GM19467 (cell line): ENCODE measurements around the gene IQCM.

Experiments used
- ATAC-seq: cut with Tn5 transposase; IDR thresholded peaks from one replicate; pipeline ENCODE4 v1.9.1; 2021; ENCODE audit warnings: mild to moderate bottlenecking, moderate library complexity; ENCODE audit not compliant: unreplicated experiment

Gene IQCM

DNA sequence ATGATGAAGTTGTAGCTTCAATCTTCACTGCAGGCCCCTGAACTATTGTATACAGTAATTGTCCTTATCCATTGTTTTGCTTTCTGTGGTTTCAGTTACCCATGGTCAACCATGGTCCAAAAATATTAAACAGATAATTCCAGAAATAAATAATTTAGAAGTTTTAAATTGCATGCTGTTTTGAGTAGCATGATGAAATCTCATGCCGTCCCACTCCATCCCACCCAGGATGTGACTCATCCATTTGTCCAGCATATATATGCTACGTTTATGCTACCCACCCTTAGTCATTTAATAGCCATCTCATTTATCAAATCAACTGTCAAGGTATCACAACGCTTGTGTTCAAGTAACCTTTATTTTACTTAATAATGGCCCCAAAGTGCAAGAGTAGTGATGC lies 34.5 kb downstream of the IQCM start:
- no peak for ATAC-seq

DNA sequence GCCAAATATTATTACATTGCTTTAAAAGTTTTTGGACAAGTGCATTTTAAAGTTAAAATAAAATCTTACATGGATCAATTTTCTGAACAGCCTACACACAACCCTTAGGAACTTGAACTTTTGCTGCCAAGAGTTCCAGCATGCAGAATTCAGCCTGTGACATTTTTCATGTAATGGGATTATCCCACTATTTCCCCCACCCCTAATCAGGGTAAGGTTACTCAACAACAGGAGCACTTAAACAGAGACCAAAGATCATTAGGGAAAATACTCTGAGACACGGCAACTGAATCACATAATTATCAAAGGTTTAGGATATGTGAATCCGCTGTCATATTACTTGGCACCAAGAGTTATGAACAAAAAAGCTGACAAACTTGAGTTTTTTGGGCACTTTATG lies 47.2 kb downstream of the IQCM start:
- no peak for ATAC-seq

DNA sequence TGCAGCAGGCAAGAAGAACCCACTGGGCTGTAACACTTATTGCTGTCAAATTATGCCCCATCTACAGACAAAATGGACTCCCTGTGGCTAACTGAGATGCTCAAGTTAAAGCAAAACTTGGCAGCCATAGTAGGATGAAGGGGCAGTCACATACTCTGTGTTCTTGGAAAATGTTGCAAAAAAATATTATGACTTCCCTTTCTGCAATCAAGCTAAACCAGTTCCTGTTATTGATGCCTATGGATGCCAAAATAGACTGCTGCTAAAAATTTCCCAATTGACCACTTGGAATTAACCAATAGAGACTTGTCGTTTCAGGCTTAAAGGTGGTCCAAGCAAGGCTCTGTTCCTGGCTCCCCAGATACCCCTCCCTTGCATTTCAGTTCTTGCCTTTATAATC lies 49.5 kb downstream of the IQCM start:
- ATAC-seq: no peak

DNA sequence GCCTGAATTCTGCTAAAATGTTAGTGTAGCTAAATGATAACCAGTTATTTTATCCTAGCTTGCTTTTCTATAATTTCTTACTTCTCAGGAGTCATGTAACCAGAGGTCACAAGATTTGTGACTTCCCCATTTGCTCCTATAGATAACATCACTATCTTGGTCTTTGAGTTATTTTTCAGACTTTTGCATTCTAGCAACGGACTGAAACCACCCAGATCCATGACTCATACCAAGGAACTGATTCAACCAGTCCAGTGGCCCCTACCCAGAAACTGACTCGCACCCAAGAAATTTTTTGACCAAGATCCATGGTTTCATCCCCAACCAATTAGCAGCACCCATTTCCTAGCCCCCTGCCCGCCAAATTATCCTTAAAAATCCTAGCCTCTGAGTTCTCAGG lies 50.0 kb downstream of the IQCM start:
- no peak for ATAC-seq

DNA sequence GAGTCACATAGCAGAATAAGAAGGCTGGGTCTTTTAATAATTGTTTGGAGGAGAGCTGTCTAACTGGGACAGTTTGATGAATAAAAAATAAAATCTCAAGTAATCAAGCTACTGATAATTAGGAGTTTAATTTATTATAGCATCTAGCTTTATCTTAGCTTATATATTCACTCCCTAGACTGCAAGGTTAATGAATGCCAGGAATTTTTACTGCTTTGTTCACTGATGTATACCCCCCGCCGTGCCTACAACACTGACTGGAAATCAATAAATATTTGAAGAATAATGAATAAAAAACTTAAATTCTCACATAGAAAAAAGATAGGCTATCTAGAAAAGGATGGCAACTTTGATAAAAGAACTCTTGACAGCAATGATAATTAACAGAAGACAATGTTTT lies 59.7 kb downstream of the IQCM start:
- no peak for ATAC-seq

DNA sequence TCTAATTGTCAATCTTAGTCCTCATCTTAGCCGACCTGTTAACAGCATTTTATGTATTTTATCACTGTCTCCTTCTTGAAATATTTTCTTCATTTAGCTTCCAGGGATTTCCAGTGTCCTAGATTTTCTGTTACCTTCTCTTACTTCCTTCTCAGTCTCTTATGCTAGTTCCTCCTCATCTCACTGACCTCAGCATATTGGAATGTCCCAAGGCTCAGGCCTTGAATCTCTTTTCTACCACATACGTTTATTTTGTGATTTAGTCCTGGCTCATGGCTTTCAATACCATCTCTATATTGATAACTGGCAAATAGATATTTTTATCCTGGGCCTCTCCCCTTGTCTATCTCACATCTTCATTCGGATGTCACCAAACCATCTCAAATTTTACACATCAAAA lies 61.1 kb downstream of the IQCM start:
- no peak for ATAC-seq

DNA sequence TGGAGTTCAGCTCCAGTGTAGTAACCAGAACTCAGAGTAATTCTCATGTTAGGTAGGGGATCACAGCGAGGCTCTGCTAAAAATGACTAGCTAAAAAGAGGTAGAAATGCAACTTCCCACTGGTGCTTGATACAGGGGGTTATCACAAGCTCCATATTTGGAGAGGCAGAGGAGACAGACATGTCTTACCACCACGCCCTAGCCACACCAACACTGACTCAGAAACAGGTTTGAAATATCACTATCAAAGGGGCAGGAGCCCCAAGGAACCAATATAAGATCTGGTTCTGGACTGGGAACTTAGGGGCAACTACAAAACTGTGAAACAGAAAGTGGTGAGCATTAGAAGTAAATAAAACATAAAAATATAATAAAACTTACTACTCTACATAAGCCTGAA lies 62.9 kb downstream of the IQCM start:
- no peak for ATAC-seq

DNA sequence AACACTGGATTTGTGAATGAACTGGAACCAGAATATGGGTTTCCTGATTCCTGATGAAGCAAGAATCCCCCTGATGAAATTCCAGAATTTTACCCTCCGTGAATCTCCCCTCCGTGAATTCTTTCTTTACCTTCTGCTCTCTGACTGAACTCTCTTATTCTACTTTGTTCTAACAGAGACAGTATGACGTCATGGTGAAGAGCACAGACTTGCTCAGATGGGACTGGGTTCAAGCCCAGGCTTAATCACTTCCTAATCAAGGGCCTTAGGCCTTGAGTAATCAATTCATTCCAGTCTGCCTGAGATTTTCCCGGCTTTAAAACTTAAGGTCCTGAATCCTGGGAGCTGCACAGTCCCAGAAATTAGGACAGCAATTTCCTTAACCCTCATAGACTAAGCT lies 64.5 kb downstream of the IQCM start:
- no peak for ATAC-seq

DNA sequence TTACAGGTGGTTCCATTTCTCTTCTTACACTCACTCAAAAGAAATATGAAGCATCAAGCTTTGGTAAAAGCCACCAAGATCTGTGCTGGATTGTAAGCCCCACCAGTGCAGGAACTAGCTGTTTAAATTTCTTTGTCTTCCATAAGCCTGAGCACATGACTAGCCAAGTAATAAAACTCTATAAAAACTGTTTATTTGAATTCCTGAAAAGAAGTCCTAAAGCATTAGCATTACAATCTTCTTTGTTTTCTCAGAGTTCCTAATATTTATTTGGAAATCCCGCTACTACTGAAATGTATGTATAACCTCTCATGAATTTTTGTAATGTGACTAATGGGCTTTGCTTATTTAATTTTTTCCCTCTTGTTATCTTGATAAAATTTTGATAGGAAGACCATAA lies 65.9 kb downstream of the IQCM start:
- ATAC-seq: no peak

DNA sequence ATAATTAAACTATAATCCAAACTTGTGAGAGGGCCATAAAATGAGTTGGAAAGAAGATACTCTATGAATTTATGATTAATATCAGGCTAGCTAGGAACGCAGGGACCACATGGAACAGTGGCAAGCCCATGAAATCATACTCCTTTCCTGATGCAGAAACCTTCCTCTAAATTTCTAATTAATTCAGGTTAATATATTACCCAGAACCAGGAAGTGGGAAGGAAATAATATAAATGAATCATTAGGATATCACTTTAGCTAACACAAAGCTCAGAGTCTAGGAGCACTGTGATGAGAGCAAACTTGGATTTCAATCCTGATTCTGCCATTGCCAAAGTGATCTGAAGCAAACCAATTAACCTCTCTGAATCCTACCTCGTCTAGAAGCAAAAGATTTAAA lies 68.0 kb downstream of the IQCM start:
- ATAC-seq: no peak

DNA sequence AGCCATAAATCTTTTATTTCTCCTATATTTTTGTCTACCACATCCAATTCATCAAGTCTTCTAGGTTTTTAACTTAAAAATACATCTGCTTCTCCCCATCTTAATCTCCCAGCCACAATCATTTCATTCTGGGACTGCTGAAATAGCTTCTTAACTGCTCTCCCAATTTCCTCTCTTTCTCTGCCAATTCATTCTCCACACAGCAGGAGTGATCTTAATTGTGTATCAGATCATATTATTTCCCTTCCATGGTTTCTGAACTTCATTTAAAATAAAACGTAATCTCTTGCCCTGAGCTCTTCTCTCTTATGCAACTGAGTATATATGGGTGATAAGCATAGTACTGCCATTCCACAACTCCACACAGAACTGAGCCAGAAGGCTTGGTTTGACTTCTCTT lies 69.4 kb downstream of the IQCM start:
- ATAC-seq: no peak

DNA sequence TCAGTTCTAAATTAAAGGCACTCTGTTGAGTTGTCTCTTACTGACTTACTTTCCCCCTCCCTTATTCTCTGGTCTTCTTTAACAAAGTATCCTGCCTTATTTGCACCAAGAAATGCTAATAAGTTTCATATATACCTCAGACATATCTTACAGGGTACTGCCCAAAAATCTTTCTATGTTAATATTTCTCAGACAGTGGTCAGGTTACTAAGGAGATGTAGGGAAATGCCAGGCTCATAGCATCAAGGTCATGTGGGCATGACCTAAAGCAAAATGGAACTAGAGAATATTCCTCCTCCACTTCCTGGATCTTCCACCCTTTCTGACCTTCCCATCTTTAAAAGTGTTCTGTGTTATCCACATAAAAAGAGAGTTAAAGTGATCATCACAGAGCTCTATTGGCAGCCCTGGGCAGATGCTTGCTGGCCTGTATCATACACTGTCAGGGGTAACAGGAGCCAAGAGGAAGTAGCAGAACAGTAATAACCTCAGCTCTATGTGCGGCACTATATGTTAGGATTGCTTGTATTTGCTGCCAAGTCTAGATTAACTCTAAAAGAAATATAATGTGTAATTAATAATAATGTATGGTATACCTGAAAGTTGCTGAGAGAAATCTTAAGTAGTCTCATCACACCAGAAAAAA lies 74.3 kb downstream of the IQCM start:
- no peak for ATAC-seq

DNA sequence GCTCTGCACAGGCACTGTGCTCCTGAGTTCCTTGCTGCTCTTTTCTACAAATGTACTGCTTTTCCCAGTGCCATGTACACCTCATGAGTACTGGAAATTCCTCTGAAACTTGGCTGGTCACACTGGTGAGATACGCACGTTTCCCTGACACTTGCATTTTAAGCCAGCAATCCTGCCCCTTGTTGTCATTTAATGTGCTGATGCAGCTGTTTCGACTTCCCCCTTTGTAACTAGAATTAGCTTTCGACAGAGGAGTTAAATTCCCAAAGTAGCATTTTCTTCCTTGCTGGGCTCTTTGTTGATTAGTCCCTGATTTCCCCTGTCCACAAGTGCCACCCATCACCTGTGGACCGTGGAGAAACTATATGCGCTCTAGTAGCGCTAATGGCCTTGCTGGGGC lies 77.5 kb downstream of the IQCM start:
- no peak for ATAC-seq

DNA sequence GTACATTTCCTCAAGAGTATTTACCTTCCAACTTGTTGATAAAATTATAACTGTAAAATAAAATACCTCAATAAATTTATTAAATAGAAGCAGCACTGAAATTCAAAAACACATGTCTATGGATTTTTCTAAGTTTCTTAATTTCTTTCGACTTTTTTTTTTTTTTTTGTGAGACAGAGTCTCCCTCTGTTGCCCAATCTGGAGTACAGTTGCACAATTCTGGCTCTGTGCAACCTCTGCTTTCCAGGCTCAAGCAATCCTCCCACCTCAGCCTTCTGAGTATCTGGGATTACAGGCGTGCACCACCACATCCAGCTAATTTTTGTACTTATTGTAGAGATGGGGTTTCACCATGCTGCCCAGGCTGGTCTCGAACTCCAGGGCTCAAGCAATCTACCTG lies 79.8 kb downstream of the IQCM start:
- ATAC-seq: no peak

DNA sequence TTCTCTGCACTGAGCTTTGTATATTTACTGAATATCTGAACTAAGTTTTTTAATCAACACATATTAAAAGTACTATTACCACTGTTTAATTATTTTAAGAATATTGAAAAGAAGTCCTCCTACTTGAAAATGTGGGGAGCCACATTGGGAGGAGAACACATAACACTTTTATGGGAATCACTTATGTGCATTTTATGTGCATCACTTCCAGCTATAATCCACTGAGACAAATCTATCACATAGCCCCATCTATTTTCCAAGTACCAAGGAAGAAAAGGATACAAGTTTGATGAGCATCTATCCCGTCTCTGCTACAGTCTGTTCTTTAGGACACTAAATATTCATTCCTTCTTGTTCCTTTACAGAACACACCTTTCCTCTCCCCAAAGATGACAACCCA lies 87.2 kb downstream of the IQCM start:
- ATAC-seq: no peak

DNA sequence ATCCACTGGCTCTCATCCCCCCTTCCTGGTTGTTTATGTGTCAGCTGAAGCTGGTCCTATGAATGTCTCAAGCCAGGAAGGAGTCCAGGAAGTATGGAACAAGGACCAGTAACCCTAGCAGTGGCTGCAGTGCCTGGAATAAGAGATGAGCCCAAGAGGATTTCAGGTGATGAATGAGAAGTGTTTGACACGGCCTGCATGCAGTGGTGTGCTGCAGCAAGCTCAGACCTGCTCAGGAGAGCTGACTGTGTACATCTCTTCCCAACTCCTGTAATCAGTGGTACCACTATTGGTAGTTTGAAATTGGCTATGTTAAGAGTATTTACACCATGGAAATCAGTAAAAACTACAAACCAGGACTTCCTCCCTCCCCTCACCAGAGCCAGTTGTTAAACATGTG lies 88.0 kb downstream of the IQCM start:
- no peak for ATAC-seq

DNA sequence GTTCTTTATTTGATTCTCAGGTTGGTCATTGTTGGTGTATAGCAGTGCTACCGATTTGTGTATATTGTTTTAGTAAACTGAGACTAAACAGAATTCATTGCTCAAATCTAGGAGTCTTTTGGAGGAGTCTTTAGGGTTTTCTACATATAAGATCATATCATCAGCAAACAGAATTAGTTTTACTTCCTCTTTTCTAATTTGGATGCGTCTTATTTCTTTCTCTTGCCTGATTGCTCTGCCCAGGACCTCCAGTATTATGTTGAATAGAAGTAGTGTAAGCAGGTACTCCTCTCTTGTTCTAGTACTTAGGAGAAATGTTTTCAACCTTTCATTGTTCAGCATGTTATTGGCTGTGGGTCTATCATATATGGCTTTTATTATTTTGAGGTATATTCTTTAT lies 92.6 kb downstream of the IQCM start:
- ATAC-seq: no peak

DNA sequence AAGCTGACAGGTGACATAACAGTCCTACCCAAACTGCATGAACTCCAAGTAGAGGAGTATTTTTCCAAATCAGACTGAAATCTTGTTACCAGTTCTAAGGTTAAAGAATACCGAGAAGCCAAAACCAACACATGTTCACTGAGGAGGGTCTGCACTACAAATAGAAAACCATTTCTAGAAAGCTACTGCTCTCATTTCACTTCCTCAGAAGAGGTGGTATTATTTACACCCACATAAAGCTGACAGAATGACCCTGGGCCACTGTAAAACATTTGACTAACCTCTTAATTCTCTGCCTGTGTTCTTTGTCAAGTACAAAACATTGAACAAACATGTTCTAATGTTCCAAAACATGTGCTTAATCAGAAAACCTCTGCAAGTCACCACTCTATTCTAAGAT lies 95.8 kb downstream of the IQCM start:
- no peak for ATAC-seq

DNA sequence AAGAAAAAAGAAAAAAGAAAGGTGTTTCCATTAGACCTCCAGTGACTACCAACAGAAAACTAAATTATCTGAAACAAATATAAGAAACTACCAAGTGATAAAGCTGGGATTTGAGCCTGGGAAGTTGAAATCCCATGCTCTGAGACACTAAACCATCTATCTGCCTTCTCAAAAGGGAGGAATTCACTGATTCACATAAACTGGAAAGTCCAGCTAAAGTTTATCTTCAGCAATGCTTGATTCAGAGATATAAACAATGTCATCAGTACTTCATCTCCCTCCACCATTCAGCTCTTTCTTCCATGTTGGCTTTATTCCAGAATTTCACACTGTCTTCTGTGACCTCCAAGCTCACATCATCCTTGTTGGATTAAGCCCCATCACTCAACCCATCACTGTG lies 96.3 kb downstream of the IQCM start:
- ATAC-seq: no peak

DNA sequence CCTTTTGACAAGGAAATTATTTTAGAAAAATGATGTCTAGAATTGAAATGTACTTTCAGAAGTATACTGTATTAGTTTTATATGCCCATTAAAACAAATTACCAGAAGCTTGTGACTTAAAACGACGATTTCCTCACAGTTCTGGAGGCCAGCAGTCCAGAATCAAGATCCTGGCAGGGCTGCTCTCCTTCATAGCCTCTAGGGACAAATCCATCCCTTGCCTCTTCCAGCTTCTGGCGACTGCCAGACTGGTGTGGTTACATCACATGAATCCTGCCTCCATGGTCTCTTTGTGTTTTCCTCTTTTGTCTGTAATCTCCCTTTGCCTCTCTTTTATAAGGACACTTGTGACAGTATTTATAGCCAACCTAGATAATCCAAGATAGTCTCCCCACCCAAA lies 97.1 kb downstream of the IQCM start:
- no peak for ATAC-seq

DNA sequence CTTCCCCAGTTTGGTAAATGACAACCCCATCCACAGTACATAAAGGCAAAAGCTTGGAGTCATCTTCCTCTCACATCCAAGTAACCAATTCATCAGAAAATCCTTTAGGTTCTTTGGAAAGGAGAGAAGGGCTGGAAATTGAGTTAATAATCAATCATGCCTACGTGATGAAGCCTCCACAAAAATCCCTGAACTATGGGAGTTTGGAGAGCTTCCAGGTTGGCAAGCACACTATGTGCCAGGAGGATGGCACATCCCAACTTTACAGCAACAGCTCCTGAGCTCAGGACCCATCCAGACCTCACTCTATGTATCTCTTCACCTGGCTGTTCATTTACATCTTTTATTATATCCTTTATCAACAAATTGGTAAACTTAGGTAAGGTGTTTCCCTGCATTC lies 98.9 kb downstream of the IQCM start:
- ATAC-seq: no peak

DNA sequence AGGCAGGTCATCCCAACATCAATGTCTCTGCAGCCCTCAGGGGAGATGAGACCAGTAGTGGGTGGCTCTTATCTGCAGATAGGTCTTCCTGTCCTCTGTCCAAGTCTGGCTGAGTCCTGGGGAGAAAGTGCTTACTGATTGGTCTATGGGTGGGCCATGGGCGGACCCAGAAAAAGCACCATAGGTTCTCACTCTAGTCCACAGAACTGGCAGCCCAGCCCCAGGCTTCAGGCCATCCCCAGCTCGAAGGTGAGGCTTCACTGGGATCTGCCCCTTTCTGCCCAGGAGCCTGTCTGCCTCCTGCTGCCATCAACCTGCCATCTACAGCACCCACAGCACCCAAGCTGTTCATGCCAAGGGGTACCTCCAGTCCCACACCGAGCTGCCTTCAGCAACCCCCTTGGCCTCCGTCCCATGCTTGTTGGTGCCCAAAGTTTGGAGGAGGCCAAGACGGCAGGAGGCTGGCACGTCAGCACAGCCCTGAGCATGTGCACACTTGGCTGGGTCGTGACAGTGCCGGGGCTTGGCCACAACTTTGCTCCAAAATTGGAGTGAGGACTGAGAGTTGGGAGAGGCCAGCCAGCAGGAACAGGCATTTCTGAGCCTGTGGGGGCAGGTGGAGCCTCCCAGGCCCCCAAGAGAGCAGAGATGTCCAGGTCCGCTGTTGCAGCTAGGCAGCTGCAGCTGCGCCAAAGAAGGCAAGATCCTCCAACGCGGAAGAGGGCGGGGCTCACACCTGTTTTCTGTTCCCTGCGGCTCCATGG lies 99.6 kb downstream of the IQCM start:
- ATAC-seq: no peak

DNA sequence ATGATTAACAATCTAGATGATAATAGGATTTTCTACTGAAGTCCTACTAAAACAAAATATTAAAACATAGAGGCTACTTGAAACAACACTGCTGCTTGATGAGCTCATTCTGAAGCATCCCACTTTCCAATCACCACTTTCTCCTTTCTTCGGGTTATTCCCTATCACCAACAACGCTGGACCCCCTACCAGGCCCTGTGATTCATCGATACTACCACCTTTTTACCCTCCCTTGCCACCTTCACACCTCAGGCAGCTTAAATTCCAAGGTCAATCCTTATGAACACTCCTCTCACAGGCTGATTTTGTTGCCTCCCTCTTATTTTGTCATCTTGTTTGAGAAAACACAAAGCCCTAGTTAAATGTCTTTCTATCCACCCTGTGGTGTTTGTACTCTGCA lies 102.6 kb downstream of the IQCM start:
- no peak for ATAC-seq
